Lung (tissue), 12 donors: ENCODE results near the gene BRD3. TPM values are rescaled to one million over a fixed set of nuclear protein-coding genes. Genes with fewer than 3 reads are reported as not detected.

Source experiments
- ATAC-seq: fragments of 200-7000 bp; cut with Tn5 transposase; one replicate; pipeline ENCODE4 v1.9.1; 2020; ENCODE audit warnings: moderate number of reproducible peaks; ENCODE audit not compliant: insufficient read depth, low FRiP score
- DNase-seq, 3 donors: peaks; one replicate each; pipeline ENCODE4 v3.0.0-alpha.2; 2013 to 2017
- H3K27ac ChIP-seq, 2 donors: one replicate each; pipeline ENCODE4 v1.5.1; 2013; ENCODE audit warnings: mild to moderate bottlenecking in 2 of 2, moderate library complexity in 2 of 2, control low read depth in 1 of 2, inconsistent platforms in 1 of 2, low read depth in 1 of 2, low read length in 1 of 2
- H3K27me3 ChIP-seq, 3 donors: one replicate each; pipeline ENCODE4 v1.5.1; 2013; ENCODE audit warnings: low read length in 2 of 3; ENCODE audit not compliant: control insufficient read depth in 3 of 3, insufficient read depth in 3 of 3
- H3K36me3 ChIP-seq, 4 donors: one replicate each; pipeline ENCODE4 v1.5.1; 2013; ENCODE audit warnings: low read length in 4 of 4, mild to moderate bottlenecking in 1 of 4, moderate library complexity in 1 of 4; ENCODE audit not compliant: control insufficient read depth in 4 of 4, insufficient read depth in 4 of 4
- H3K4me1 ChIP-seq, 5 donors: one replicate each; pipeline ENCODE4 v1.5.1; 2013; ENCODE audit warnings: low read length in 5 of 5, mild to moderate bottlenecking in 2 of 5, moderate library complexity in 1 of 5; ENCODE audit not compliant: control insufficient read depth in 5 of 5, insufficient read depth in 5 of 5
- H3K4me3 ChIP-seq: one replicate; pipeline ENCODE4 v1.5.1; 2013; ENCODE audit warnings: mild to moderate bottlenecking, control low read depth, moderate library complexity
- H3K9ac ChIP-seq, 2 donors: one replicate each; pipeline ENCODE4 v1.5.1; 2013; ENCODE audit warnings: low read length in 2 of 2, control low read depth in 1 of 2; ENCODE audit not compliant: insufficient read depth in 1 of 2
- H3K9me3 ChIP-seq, 4 donors: one replicate each; pipeline ENCODE4 v1.5.1; 2013; ENCODE audit warnings: low read length in 3 of 4, mild to moderate bottlenecking in 1 of 4, moderate library complexity in 1 of 4; ENCODE audit not compliant: control insufficient read depth in 4 of 4, insufficient read depth in 3 of 4
- WGBS, 2 donors: extraction: QIAGEN DNeasy Blood & Tissue Kit; methylation state at CpG; one replicate each; pipeline ENCODE4 v1.1.7; 2013; 5-methylcytosine and 5-hydroxymethylcytosine counted together
- polyA plus RNA-seq, 2 donors: library from polyadenylated mRNA; stranded (reverse); fragments of 200-250 nt; gene quantifications; one replicate each; pipeline ENCODE4 v1.2.1, GENCODE V29; 2013
- total RNA-seq, 2 donors: library from RNA; depleted of rRNA in 1 of 2; stranded (reverse); fragments of >200 nt in 1 of 2; gene quantifications; one replicate each; pipeline ENCODE4 v1.2.1, GENCODE V29; 2014 to 2021
- TF ChIP-seq, protein P1 (sequence below): IDR thresholded peaks from 2 replicates; pipeline ENCODE4 v1.5.1; 2012; ENCODE audit warnings: mild to moderate bottlenecking; ENCODE audit errors: control extremely low read depth, extremely low read depth
- donor health status: control.
- donor health status: control.
- donor health status: Bipolar disorder and iron deficiency.
- donor health status: healthy.
- donor health status: DM: yes; HTN: yes; CAD: no.

Gene BRD3
- total and polyA plus RNA-seq, 4 donors = 9.1 to 38.5 (median 21.9) TPM

DNA sequence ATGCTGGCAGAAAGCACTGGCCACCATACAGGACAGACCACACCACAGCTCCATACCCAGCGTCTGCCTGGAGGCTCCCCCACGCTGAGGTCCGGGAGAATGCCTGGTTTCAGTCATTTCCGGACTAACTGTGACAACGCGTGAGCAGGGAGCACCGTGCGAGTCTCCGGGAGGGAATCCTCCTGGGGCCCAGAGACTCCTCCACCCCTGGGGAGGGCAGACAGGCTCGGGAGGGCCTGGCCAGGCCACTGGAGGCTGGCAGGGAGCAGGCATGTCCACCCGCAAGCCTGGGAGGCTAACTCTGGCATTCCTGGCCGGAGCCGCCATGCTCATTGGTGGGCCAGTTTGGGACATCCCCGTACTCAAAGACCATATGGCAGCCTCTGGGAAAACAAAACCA is 36.0 kb downstream of the BRD3 start:
- no peaks in the 10 kb centered on the region for H3K9me3 ChIP-seq
- no peaks in the 10 kb centered on the region for H3K27me3 ChIP-seq
- no peak overlapping the region for H3K9ac ChIP-seq
- H3K4me1 ChIP-seq = no peaks in the 10 kb centered on the region
- H3K36me3 ChIP-seq = peaks cover 19 to 47% (median 42%) of the 10 kb centered on the region in 4 donors
- H3K4me3 ChIP-seq = no peak overlapping the region
- DNase-seq (no peak), ATAC-seq (no peak)
- TF ChIP-seq, protein P1, sequence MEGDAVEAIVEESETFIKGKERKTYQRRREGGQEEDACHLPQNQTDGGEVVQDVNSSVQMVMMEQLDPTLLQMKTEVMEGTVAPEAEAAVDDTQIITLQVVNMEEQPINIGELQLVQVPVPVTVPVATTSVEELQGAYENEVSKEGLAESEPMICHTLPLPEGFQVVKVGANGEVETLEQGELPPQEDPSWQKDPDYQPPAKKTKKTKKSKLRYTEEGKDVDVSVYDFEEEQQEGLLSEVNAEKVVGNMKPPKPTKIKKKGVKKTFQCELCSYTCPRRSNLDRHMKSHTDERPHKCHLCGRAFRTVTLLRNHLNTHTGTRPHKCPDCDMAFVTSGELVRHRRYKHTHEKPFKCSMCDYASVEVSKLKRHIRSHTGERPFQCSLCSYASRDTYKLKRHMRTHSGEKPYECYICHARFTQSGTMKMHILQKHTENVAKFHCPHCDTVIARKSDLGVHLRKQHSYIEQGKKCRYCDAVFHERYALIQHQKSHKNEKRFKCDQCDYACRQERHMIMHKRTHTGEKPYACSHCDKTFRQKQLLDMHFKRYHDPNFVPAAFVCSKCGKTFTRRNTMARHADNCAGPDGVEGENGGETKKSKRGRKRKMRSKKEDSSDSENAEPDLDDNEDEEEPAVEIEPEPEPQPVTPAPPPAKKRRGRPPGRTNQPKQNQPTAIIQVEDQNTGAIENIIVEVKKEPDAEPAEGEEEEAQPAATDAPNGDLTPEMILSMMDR = no peak
- 92 to 93% methylated on average over 14 of the region's 14 CpGs for WGBS, 2 donors
- no peak overlapping the region for H3K27ac ChIP-seq

- no peak for ATAC-seq
- H3K27ac ChIP-seq = no peak overlapping the region
- peaks cover 17 to 46% (median 41%) of the 10 kb centered on the region in 4 donors for H3K36me3 ChIP-seq
- no peaks in the 10 kb centered on the region for H3K9me3 ChIP-seq
- H3K4me3 ChIP-seq = no peak overlapping the region
- DNase-seq = no peak
- 88 to 91% methylated on average over 29 of the region's 29 CpGs for WGBS, 2 donors
- TF ChIP-seq, protein P1 = no peak
- H3K27me3 ChIP-seq = no peaks in the 10 kb centered on the region
- H3K9ac ChIP-seq = no peak overlapping the region
- H3K4me1 ChIP-seq = peaks cover 0 to 5% (median 3%) of the 10 kb centered on the region in 5 donors
Measured at GRCh38 chr9:134030821-134031470, 36.9 kb downstream of the BRD3 start.

DNA sequence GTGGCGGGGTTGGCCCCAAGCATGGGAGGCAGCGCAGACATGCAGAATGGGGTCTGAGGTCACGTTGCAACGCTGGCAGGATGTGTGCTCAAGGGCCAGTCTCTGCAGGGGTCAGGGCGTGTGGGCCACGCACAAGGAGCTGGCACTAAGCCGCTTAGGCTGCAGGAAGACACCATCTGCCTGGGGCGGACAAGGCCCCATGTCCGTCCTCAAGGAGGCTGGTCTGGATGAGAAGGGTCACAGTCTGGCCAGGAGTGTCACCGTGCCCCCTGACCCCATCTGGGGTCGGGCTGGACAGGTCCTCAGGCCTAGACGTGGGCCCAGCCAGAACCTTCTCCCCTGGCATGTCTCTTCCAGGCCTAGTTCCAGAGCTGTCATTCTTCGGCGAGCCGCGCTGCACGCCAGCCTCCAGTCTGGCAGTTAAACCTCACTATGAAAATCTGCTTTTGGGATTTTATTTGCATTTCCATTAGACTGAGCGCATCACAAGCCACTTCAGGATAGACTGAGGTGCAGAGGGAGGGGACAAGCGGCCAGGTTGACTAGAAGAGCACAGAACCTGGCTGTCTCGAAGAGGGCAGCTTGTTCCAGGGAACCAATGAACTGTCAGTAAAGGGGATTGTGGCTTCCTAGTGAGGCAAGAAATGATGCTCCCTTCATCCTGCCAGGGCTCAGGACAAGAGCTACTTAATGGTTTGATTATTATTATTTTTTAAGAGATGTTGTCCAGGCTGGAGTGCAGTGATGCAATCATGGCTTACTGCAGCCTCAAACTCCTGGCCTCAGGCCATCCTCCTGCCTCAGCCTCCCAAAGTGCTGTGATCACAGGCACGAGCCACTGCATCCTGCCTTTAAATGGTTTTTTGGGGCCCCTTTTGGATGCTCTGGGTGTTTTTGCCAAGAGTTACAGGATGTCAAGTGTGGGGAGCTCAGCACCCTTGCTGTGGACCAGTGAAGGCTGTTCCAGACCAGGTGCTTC is 38.3 kb downstream of the BRD3 start:
- TF ChIP-seq, protein P1 = no peak
- Histone ChIP-seq H3K4me1 (peaks cover 0 to 8% (median 3%) of the 10 kb centered on the region in 5 donors), H3K9ac (no peak overlapping the region), H3K36me3 (peaks cover 13 to 34% (median 27%) of the 10 kb centered on the region in 4 donors), H3K27me3 (no peaks in the 10 kb centered on the region), H3K9me3 (no peaks in the 10 kb centered on the region), H3K4me3 (no peak overlapping the region), H3K27ac (no peak overlapping the region)
- 92% methylated on average over 21 of the region's 21 CpGs for WGBS, 2 donors
- no peak for ATAC-seq
- no peak for DNase-seq
